ENCODE data around the gene MRPL11. TPM values are rescaled to one million over a fixed set of nuclear protein-coding genes. Genes with fewer than 3 reads are reported as not detected.
"Not testable (repeated sequence)": the region's sequence is repeated elsewhere in the genome, so short reads cannot be mapped to it uniquely, and the experiment has no call there.

MRPL11 gene
- total RNA-seq, 2 donors from 2014 or later, result 16.7 to 28.0 TPM

- peaks cover 8% of the 10 kb centered on the region for H3K36me3 ChIP-seq
- TF ChIP-seq CTCF (IDR thresholded peaks at IDR 0.05), result no peak
- H3K4me1 ChIP-seq (ENCODE audit: control insufficient read depth in 1 of 2, low read depth in 2 of 2), result peaks cover 0 to 26% of the 10 kb centered on the region in 2 donors
- H3K4me3 ChIP-seq, result peak within 1 kb of the TSS; percentile 95
- no peaks in the 10 kb centered on the region for H3K27me3 ChIP-seq (replicated peaks; ENCODE audit: insufficient read depth)
- peak within 1 kb of the TSS; percentile 14 to 73 for H3K27ac ChIP-seq
- H3K9me3 ChIP-seq, result no peaks in the 10 kb centered on the region
- ATAC-seq (ENCODE audit: insufficient number of reproducible peaks, low FRiP score, low read depth) (peak; percentile 72), DNase-seq (ENCODE audit: low spot score) (peak; percentile 66)
Measured at GRCh38 chr11:66466225-66467033, 27.8 kb upstream of the MRPL11 start, which contains the start of gene PELI3. PELI3 (plus strand) TSS chr11:66466905; CDS start chr11:66468129, 1,224 bp downstream.

- ATAC-seq (ENCODE audit: insufficient number of reproducible peaks, low FRiP score, low read depth), result no peak
- peak overlapping the region; percentile 14 to 73 for H3K27ac ChIP-seq
Measured at GRCh38 chr11:66465373-66466224, 27.0 kb upstream of the MRPL11 start.

DNA sequence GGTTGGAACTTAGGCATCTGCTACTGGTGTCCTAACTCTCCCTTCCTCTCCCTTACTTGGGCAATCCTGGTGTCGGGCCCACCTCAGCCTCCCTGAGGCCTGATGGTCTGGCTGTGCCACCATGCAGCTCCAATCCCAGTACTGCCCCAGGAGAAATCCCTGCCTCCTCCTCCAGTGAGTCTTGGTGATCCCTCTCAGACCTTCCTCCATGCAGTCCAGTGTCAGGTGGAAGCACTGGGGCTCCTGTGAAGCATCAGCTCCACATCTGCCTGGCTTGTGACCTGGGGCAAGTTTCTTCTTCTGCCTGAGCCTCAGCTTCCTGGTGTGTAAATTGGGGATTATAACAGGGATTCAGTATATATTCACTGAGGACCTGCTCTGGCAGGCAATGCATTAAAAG lies 26.3 kb upstream of the MRPL11 start:
- TF ChIP-seq CTCF (IDR thresholded peaks at IDR 0.05), result no peak
- no peak for DNase-seq (ENCODE audit: low spot score)
- Histone ChIP-seq H3K36me3 (no peaks in the 10 kb centered on the region), H3K4me1 (ENCODE audit: control insufficient read depth in 1 of 2, low read depth in 2 of 2) (peaks cover 0 to 26% of the 10 kb centered on the region in 2 donors), H3K4me3 (no peak overlapping the region), H3K27me3 (replicated peaks; ENCODE audit: insufficient read depth) (no peaks in the 10 kb centered on the region), H3K27ac (no peak overlapping the region), H3K9me3 (no peaks in the 10 kb centered on the region)
- no peak for ATAC-seq (ENCODE audit: insufficient number of reproducible peaks, low FRiP score, low read depth)

More at GRCh38 chr11:66465373-66466224, 27.0 kb upstream of the MRPL11 start:
- peak overlapping the region; percentile 95 for H3K4me3 ChIP-seq
- H3K9me3 ChIP-seq, result no peaks in the 10 kb centered on the region
- H3K27me3 ChIP-seq (replicated peaks; ENCODE audit: insufficient read depth), result no peaks in the 10 kb centered on the region
- H3K36me3 ChIP-seq, result no peaks in the 10 kb centered on the region
- no peak for TF ChIP-seq CTCF (IDR thresholded peaks at IDR 0.05)
- no peak for DNase-seq (ENCODE audit: low spot score)
- peaks cover 0 to 26% of the 10 kb centered on the region in 2 donors for H3K4me1 ChIP-seq (ENCODE audit: control insufficient read depth in 1 of 2, low read depth in 2 of 2)

DNA sequence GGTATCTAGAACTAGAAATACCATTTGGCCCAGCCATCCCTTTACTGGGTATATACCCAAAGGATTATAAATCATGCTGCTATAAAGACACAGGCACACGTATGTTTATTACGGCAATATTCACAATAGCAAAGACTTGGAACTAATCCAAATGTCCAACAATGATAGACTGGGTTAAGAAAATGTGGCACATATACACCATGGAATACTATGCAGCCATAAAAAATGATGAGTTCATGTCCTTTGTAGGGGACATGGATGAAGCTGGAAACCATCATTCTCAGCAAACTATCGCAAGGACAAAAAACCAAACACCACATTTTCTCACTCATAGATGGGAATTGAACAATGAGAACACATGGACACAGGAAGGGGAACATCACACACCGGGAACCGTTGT lies 25.5 kb upstream of the MRPL11 start:
- H3K27me3 ChIP-seq (replicated peaks; ENCODE audit: insufficient read depth); H3K9me3 ChIP-seq; ATAC-seq (ENCODE audit: insufficient number of reproducible peaks, low FRiP score, low read depth); H3K36me3 ChIP-seq; DNase-seq (ENCODE audit: low spot score); H3K4me3 ChIP-seq; H3K27ac ChIP-seq: not testable (repeated sequence)
- H3K4me1 ChIP-seq (ENCODE audit: control insufficient read depth in 1 of 2, low read depth in 2 of 2), result peaks cover 0 to 26% of the 10 kb centered on the region in 2 donors

DNA sequence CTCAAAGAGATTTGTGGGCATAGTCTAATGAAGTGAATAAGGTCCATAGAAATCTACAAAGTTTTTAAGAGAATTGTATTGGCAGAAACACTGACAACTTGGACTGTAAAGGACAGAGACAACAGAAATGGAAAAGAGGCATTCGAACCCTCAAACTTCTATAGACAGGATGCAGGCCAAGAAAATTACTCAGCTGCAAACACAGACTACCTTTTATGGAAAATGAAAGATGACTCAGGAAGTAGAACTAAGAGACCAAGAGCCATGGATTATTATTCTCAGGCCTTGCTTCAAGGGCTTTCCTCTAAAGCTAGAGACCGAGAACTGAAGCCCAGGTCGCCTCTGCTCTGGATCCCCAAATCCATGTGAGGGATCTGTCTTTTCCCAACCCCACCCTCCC lies 24.3 kb upstream of the MRPL11 start:
- TF ChIP-seq CTCF (IDR thresholded peaks at IDR 0.05), result no peak
- Histone ChIP-seq H3K27me3 (replicated peaks; ENCODE audit: insufficient read depth) (no peaks in the 10 kb centered on the region), H3K9me3 (no peaks in the 10 kb centered on the region), H3K36me3 (no peaks in the 10 kb centered on the region), H3K4me1 (ENCODE audit: control insufficient read depth in 1 of 2, low read depth in 2 of 2) (peaks cover 0 to 18% of the 10 kb centered on the region in 2 donors), H3K27ac (no peak overlapping the region), H3K4me3 (no peak overlapping the region)
- ATAC-seq (ENCODE audit: insufficient number of reproducible peaks, low FRiP score, low read depth) (no peak), DNase-seq (ENCODE audit: low spot score) (no peak)
